GM18511 (cell line): ENCODE data around the gene ANO1.

ENCODE experiments used
- ATAC-seq: cut with Tn5 transposase; IDR thresholded peaks from one replicate; pipeline ENCODE4 v1.9.1; 2021; ENCODE audit warnings: mild to moderate bottlenecking, moderate library complexity; ENCODE audit not compliant: unreplicated experiment

ANO1 gene

DNA sequence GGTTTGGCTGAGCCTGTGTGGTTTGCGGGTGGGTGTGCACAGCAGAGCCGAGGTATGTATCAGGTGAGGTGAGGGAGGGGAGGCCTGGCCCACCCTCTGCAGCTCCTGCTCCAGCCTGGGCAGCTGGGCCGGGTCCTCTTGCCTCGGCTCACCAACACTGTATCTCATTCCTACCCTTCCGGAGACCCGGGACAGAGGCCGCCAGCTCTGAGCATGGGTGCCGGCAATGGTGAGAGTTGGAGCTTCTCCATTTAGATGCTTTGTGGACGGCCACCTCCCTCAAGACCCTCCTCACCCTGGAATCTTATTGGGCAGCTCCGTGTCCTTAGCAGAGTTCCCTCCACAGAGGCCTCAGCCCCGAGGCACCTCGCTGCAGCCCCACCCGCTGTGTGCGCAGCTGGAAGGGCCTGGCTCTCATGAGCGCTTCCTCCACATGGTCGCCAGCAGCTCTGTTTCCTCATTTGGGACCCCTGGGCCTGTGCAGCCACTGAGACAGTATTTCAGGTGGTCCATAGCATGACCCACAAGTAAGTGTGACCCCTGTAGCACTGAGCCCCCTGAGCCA is 55.7 kb downstream of the ANO1 start:
- ATAC-seq = no peak

DNA sequence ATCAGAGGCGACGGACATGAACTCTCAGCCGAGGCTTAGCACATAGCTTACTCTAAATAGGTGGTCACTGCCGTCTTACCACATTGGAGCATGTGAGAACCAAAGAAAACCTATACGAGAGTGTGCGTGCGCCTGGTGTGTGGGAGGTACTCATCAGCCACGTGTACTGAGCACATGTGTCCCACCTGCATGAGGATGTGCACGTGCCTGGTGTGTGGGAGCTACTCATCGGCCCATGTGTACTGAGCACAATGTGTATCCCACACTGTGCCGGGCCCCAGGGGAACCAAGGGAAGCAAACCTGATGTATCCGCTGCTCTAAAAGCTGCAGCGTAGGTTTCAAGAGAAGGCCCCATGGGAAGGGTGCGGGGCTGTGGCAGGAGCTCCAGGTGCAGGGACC is 56.4 kb downstream of the ANO1 start:
- no peak for ATAC-seq

DNA sequence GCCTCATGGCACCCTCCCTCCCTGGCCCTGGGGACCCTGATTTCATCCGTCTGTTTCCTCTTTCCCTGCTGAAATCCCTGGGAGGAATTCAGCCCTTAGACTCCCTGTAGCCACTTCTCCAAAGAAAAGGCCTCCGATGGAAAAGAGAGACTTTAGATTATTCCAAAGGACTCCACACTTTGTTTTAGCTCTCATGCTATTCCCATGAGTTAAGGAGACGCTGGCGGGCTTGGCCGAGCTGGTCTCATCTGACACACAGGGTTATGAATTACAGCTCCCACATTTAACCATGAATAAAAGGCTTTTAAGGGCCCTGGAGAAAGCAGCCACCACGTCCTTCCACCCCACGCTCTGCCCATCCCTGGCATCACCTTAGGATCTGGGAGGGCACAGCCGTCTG is 57.0 kb downstream of the ANO1 start:
- ATAC-seq = no peak

DNA sequence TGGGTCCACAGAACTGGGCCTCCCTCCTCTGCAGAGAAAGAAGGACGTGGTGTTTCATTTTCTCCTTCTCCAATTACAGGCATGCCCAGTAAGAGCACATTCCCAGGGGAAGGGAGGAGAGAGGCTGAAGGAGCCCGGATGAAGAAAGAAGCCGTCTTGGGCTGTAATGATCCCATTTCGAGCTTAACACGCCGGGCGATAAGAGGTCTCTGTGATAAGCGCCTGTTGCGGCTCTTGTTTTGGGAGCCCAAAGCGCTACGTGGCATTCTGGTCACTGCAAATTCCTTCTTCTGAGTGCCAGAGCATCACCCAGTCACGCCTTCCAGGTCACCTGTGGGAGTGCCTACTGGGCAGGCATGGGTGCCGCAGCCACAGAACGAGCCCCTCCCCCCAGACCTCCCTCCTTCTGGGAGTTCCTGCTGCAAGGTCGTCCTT is 57.5 kb downstream of the ANO1 start:
- ATAC-seq = no peak

DNA sequence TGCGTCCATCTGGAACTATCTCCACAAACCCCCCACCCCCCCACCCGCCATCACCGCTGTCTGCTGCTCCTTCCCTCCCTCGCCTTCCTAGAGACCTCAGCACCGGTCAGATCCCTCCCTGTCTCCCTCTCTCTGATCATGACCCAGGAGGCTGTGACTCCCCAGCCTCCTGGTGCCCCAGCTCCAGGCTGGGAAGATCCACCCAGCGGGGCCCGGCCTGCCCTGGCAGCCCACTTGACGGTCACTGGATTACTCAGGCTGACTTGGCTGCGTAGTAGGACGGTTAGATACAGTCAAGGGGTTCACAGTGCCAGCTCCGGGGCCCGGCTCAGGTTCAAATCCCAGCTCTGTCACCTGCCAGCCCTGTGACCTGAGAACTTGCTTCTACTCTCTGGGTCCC is 59.3 kb downstream of the ANO1 start:
- no peak for ATAC-seq

DNA sequence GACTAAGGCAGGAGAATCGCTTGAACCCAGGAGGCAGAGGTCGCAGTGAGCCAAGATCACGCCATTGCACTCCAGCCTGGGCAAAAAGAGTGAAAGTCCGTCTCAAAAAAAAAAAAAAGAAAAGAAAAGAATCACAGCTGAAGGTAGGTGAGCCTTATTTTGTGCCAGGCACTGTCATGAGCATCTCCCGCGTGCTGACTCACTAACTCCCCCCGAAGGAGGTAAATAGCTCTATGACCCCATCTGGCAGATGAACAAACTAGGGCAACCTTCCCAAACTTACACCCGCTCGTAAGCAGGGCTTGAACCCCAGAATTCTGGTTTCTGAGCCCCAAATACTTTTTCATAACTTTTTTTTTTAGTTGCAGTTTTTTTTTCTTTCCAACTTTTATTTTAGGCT is 60.3 kb downstream of the ANO1 start:
- ATAC-seq = no peak

DNA sequence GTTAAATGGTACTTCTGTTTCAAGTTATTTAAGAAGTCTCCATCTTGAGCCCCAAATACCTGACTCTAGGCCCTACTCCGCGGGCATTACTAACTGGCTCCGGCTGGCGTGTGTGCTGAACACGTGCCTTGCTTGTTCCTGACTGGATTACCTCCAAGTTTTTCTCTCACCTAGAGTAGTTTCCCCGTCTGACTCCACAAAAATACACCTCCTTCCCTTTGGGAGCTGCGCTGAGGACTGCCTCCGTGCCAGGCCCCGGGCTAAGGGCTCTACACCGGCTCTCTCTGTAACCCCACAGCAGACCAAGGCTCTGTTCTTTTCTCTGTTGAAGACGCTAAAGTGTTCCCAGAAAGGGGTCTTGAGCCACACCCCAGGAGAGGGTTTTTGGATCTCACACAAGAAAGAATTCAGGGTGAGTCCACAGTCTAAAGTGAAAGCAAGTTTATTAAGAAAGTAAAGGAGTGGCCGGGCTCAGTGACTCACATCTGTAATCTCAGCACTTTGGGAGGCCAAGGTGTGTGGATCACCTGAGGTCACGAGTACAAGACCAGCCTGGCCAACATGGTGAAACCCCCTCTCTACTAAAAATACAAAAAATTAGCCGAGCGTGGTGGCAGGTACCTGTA is 61.8 kb downstream of the ANO1 start:
- ATAC-seq = no peak

DNA sequence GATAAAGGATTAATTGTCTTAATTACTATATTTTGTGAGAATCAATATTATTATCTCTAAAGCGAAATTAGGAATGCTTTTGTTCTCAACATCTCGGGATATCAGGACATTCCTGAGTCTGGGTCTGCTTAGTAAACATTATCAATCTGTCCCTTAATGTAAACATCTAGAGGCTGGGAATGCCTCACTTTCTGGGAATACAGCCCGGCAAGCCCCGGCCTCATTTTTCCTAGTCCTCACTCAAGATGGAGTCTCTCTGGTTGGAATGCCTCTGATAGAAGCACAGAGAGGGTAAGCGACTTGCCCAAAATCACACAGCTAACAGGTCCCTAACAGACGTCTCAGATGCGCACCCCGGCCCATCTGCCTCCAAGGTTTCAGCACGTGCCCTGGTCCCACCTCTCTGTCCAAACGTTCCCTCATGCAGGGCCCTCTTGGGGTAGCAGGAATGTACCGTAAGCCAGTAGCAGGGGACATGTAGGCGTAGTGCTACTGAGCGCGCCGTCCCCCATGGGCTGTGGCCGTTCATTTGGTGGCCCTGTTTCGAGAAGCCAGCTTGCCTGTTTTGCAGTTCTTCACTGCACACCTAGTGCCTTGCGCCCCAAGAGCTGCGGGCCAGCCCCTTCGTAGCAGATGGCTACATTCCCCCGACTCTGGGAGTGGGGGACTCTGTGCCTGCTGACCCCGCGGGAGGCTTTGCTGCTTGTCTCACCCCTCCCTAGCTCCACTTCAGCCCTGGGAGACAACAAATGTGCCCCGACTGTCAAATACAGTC is 62.8 kb downstream of the ANO1 start:
- ATAC-seq = no peak

DNA sequence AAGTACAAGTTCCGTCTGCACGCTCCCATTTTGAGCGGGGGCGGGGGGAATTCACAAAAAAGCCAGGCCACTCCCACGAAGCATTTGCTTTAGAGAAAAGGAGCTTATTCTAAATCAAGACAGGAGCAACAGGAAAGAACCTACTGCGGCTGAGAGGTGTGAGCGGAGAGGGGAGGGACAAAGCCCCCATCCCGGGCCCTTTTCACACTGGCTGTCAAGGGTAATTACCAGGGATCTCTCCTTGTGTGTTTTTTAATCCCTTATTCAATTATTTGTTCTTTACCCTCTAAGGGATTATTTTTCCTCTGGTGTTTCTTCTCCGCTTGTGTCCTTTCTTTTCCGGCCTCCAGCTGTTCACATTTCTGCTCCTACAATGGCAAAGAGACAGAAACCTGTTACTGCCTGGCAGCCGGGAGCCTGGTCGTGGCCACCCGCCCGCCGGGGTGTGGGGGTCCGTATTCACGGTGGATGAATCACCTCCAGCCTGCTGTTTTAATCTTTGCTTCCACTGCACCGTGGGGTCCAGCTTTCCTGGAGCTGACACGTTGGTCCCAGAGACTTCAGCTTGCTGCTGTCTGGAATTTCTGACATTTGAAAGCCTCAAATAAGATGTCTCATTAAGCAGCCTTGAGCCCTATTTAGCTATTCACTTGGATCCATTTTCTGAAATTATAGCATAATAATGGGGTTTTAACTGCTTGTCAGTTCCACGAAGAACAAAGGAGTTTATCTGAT is 63.5 kb downstream of the ANO1 start:
- ATAC-seq = no peak

DNA sequence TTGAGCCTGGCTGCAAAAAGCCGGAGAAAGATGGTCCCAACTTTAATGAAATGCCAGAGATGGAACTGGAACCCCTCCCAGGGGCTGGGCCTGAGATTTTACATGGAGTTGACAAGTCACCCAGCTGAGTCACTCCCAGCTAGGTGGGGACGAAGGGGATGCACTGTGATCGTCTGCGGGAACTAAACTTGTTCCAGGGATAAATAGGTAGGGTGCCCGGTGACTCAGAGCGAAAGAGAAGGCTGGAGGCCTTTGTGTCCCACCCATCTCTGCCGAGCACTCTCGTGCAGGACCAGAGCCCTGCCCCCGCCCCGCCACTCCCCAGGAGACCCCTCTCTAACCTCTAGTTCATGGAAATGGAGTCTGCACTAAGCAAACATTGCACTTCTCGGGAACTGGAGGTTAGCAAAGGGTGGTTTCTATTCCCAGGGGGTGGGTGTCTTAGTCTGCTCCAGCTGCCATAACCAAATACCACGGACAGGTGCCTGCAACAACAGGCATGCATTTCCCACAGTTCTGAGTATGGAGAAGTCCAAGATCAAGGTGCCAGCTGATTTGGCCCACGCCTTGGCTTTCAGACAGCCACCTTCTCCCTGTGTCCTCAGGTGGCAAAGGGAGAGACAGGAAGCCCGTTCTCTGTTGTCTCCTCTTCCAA is 64.2 kb downstream of the ANO1 start:
- no peak for ATAC-seq

DNA sequence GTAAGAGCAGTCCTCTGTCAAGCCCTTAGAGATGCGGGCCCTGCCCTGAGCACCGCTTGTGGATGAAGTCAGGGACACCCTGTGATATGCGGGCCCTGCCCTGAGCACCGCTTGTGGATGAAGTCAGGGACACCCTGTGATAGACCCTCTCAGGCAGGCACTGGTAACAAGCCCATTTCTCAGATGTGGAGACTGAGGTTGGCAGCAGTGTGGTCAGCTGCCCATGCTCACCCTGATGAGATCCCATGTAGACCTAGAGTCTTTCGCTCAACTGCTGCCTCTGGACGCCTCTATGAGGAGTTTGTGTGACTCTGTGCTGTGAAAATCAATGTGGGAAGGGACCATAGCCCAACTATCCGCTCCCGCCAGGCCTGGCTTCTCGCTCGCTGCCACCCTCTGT is 66.1 kb downstream of the ANO1 start:
- no peak for ATAC-seq

DNA sequence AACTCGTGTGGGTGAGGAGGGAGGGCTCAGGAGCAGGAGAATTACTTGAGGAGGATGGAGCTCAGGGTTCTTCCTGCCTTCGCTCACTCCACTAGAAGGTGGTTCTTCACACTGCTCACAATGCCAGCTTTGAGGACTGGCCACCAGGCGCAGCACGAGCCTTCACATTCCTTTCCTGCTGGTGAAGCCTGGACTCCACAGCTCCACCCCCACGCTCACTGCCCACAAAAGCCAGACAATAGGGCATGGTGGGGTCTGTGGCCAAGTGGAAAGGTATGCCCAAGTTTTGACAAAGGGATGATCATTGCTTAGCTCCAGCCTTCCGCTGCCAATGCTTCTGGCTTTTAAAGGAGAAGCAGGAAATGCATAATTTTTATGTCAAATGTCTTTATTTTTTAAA is 67.0 kb downstream of the ANO1 start:
- ATAC-seq = no peak

DNA sequence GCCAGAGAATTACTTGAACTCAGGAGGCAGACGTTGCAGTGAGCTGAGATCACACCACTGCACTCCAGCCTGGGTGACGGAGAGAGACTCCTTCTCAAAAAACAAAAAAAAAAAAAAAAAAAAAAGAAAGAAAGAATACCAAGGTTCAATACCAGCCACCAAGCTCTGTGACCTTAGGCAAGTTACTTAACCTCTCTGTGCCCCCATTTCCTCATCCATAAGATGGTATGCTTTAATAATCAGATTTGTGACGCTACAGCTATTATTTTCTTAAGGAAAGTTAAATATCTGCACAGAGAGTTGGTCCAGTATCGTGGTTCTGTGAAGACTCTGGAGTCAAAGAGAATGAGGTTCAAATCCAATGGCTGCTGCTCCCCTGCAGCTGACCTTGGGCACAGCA is 67.7 kb downstream of the ANO1 start:
- ATAC-seq = no peak

DNA sequence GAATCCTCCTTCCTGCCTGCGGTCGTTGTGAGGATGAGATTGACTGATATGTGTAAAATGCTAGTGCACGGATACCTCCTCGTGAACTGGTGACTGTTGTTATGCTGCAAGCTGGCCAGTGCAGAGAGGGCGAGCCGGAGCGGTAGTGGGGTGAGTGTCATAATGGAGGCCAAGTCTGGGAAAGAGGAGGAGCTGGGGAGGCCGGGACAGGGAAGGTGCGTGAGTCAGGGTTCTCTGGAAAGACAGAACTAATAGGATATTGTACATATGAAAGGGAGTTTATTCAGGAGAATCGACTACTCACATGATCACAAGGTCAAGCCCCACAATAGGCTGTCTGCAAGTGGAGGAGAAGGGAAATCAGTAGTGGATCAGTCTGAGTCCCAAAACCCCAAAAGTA is 68.2 kb downstream of the ANO1 start:
- no peak for ATAC-seq

DNA sequence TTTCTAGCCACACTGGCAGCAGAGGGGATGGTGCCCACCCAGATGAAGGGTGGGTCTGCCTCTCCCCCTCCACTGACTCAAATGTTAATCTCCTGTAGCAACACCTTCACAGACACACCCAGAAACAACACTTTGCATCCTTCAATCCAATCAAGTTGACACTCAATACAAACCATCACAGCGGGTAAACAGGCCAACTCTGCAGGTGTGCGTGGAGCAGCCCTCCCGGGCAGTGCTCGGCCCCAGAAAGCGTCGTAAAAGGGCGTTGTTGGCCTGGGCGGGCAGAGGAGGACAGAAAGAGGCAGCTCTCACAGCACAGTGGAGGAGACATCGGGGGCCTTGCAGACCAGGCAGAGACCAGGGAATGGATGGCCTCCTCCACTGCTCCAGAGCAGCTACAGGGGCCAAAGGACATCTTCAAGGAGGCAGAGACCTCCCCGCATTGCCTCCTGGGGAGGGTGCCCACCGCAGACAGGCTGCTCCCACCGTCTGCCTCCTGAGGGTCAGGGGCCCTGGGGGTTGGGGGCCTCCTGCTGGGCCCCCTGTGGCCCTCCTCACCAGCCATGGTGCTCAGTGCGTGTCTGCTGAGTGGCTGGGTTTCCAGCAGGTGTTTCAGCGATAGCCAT is 68.9 kb downstream of the ANO1 start:
- ATAC-seq = no peak

DNA sequence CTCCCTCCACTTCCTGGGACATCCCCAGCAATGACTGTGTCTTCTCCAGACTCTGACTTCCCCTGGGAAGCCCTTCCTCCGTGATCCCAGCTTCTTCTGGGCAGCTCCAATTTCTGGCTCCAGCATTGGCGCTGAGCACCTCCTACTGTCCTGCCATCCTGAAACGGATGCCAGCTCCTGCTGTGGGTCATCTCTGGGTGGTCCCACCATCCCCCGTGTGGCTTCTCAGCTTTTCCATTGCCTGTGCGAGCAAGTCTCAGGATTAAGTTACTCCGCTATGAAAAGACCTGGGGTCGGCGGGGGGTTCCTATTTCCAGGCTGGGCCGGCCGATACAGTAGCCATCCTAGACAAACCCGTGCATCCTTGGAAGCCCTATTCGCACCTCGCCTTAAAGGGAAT is 69.6 kb downstream of the ANO1 start:
- no peak for ATAC-seq

DNA sequence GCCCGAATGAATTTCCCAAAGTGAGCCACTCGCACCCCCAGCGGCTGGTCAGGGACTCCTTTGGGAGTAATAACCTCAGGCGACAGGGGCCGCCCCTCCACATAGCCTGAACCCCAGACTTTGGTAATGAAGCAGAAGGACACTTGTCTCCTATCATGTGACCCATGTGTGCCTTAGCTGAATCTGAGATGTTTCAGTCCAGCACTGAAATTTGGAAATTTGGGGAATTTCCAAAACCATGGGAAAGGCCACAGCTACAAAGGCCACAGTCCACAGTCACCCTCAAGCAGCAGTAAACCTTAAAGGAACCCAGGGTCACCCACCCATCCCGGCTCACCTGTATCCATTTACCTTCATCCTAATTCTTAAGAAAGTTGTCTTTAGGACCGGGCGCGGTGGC is 73.6 kb downstream of the ANO1 start:
- no peak for ATAC-seq

DNA sequence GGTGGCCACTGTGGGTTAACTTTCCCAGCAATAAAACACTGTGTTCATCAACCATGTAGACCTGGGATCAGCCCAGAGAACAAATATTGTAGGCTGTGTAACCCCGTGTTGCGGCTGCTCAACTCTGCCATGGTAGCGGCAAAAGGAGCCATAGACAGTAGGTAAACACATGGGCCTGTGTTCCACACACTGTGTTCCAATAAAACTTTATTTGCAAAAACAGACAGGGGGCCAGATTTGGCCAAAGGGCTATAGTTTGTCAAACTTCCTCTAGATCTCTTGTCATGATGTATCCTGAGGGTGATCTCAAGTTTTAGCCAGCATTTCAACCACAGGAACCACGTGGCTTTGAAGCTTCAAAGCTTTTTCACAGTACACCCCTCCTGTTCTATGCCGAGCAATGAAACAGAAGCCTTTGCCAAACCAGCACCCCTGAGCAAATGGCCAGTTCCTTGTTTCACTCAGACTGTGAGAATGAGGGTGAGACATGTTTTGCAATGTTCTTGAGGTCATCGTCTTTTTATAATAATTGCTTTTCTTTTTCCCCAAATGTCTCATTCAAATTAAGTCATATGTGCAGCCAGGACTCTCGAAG is 75.1 kb downstream of the ANO1 start:
- ATAC-seq = no peak

DNA sequence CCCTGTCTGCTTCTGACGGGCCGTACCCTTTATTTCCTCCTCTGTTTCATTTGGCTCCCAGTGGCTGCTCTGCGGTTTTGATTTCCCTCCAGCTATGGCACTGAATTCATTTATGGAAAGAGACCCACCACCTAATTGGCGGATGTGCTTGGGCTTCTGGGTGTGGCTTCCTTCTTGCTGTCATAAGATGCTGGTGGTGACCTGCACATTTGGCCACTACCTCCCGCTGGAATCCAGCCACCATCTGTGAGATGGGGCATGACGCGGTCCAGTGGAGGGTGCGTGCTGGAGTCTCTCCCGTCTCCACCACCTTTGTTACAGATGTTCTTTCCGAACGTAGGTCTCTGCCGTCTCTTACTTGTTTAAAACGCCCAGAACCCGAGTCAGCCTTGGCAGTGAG is 77.3 kb downstream of the ANO1 start:
- ATAC-seq = no peak

DNA sequence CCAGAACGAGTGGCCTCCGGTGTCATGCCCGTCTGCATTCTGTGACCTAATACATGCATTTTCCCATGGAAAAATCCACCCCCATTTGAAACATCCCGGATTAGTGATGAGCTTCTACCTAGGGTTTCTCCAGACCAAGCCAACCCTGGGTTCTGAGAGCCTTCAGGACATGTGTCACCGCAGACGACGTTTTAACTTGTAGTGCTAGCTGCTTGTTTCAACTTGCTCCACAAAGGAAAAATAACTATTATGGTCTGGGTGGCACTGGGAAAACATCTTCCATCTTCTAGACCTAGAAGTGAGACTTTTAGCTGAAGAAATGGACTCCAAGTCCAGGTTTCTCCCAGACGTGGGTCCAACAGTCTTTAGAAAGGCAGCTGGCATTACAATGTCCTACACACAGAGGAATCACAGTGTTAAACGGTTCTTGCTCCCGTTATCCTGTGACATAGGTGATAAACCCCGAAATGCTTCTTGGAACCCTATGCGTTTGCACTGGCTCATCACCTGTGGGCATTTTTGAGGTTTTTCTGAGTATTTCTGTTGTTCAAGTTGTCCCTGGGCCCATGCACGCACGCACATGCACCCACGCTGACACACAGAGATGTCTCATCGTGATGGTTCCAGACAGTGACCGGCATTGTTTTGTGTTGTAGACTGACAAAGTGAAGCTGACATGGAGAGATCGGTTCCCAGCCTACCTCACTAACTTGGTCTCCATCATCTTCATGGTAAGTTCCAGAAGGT is 78.3 kb downstream of the ANO1 start:
- ATAC-seq = no peak
